ENCODE measurements around the gene OTP.
"Not testable (repeated sequence)": the region's sequence is repeated elsewhere in the genome, so short reads cannot be mapped to it uniquely, and the experiment has no call there.

Gene OTP

DNA sequence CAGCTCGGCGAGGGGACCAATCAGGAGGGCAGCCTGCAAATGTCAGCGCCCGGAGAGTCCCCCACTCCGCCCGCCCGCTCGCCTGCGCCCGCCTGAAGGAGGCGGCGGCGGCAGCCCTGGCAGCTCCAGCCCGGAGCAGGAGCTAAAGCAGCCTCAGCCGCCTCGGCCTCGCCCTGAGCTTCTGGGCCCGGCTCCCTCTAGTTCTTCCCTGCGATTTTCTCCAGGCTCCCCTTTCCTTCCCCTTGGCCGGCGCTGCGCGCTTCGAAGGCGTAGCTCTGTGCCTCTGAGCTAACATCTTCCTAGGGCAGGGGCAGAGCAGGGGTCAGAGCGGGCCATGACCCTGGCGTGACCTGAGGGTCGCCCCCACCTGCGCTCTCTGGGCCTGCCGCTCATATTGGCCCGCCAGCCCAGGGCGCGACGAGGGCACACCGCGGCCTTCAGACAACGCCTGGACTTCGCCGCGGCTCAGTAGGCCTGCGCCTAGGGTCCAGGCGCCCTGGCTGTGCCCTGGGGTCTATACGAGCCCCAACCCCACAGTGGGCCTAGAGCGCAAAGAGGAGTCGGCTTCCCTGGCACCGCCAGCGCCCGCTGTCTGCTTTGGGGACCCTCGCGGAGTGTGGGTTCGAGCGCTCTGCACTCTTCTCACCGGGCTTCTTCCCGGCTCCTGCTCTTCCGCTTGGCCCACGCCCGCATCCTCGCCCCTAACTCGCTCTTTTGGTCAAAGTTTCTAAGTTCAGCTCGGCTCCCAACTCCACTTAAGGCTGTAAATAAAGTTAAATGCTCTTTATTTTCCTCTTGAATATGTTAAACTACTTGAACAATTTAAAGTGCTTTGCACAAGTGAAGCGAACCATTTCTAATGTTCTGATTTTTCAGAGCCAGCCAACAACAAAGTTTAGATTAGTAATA is 504 bp upstream of the OTP start:
- DNase-seq: no peak

DNA sequence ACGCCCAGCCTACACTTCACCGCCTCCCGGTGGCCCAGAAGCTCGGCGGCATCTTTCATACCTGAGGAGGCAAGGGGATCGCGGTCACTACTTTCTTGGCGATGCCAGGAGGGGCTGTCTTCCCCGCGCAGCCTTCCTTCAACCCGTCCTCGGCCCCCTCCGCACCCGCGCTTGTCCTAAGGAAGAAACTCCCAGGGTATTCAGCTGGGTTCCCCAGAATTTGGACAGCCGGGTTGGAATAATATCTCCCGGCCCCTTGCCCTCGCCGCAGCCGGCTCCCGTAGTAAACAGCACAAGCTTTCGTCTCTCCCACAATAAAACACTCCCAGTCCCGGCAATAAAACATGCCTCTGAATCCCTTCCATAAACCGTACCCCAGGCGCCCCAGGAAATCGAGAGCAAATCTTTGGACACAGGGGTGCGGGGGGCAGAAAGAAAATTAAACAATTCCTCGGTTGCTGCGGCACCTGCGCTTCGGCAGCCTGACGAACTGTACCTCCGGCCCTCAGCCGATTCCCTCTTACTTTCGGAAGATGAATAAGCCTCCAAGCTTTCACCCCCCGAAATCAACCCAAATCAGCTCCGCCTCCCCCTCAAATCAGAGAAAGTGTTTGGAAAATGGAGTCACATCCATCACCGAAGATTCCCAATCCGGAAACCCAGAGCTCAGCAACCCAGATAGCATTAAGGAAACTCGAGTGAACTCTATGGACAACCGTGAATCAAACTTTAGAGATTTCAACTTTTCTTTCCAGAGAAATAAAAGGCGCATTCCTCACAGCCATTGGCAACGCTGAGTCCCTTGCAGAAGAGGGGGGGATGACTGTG is 1.1 kb downstream of the OTP start:
- no peak for DNase-seq

DNA sequence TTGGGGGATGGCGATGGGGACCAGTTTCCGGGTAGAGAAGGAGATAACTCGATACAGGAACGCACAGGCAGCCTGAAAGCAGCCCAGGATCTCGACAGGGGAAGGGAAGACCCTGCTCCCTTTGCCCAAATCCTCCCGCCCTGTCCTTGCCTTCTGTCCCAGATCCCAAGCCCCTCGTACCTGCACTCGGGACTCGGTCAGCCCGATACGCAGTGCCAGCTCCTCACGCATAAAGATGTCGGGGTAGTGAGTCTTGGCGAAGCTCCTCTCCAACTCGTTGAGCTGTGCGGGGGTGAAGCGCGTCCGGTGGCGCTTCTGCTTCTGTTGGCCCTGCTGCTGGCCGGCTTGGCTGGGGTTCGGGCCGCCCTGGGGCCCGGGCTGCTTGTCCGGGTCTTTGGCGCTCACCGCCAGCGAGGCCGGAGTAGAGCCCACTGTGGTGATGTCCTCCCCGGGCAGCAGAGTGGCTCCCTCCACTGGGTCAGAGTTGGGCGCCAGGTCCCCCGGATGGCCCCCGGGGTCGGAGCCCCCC is 1.8 kb downstream of the OTP start:
- no peak for DNase-seq

DNA sequence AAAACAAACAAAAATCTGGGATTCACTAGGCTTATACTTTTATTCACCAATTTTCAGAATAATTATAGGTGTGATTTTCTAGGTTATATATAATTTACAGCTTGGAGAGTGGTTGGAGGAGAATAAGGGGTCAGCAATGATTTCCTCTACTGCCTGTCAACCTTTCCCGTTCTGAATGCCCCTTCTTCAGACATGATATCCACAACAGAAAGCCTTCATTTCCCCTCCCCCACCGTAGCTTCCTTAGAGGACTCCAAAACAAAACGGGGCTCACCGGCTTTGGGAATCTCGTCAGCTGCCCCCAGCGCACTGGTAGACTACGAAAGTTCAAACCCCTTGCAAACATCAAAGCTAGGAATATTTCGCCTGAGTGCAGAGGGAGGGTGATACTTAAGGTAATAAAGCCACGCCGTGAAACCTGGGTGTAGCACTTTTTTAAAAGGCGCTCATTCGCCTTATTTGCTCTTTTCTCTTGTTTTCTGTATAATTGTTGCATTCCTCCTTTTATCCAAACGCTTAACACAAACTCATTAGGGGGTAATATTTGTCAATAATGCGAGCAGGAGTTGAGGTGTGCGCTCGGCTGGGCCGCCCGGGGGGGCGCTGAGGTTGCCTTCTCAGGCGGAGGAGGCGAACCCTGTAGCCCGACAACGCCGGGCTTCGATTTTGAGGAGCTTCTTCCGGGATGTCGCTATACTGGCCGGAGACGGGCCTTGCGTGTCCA is 2.4 kb downstream of the OTP start:
- no peak for DNase-seq

DNA sequence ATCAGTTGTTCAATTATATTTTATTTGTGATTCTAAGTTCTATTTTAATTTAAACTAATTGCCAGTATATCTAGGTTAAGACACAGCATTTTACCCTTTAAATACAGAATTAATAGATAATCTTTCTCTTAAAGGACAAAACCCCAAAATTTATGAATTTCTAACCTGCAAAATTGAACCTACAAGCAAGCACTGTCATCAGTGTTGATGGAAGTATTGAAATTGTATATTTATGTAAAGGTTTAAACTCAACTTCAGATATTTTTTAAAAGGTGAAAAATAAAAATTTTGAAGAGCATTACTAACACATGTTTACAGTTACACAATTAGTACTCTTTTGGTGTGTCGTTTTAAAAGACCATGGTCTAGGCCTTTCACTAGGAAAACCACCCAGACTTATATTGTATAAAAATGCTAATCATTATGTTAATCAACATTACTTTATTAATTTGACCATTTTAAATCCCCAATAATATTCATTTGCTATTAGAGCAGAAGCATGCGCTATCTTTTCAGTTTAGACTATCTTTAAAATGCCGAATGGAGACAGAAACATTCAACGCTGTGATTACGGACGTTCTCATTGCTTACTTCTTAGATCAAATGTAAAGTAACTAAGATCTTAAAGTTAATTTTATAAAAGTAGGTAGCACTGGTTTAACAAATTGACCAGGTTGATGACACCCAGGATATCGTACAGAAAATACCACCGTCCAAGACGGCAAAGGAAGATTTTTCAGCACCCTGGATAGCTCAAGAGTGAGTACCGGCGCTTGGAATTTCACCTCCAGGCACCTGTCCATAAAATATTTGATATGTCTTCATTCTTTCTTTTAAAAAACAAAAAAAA is 3.2 kb downstream of the OTP start:
- DNase-seq: no peak

DNA sequence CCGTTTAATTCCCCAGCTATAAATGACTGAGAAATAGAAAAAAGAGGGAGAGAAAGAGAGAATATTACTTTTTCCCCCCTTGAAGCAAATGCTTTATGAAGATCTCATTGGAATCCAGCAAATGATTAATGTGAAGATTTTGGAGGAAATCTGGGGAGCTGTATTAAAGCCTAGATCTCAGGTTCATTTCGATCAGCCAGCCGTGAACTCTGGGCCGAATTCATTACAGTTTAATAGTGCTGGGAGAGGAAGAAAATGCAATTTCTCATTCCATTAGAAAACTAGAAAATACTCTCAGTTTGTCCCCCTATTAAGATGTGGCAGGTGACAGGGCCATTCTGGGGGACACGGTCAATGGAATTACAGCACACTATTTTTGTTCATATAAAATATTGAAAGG is 4.8 kb downstream of the OTP start:
- no peak for DNase-seq

DNA sequence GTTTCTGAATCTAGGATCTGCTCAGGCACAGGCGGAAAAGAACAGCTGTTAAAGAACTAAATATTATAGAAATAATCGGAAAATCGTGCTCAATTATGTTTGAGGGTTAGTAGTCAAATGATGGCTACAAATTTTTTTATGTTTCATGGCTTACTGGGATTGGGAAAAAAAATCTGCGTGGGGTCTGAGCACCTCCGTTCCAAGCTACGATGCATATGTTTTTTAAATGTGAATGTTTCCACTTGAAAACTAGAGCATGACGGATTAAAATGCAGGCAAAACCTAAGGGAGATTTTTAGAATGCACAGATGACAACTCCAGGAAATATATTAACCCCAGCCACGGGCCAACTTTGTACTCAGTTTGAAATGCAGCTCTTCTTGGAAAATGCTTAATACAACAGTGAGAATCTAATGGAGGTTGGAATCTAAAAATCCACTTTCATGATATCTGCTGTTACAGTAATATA is 5.3 kb downstream of the OTP start:
- DNase-seq: no peak

DNA sequence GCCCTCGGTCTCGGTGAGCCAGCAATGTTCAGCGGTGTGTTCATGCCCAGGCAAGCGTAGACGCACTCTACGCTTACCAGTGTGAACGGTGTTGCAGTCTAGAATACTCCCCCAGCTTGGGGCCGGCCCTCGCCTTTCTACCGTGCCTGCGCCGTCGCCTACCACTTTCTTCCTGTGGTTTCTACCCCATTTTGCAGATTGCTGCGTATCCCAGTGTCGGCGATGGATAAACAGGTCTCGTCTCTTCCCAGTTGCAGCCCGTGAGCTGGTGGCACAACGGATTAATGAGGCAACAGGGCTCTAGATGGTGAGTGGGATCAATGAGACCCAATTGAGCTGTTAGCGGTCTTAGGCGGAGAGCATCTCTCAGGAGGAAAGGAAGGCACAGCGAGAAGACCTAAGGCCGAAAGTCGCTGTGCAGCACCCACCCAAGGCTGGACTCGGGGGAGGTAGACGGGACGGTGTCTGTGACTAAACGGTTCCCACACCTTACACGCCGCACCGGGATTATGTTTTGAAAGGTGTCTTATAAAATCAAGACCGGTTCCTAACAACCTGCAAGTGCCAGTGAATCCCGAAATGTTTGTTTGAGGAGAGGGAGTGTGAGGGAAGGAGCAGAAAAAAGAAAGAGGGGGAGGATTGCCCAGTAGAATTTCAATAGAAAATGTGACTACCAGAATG is 5.8 kb downstream of the OTP start:
- DNase-seq: no peak

DNA sequence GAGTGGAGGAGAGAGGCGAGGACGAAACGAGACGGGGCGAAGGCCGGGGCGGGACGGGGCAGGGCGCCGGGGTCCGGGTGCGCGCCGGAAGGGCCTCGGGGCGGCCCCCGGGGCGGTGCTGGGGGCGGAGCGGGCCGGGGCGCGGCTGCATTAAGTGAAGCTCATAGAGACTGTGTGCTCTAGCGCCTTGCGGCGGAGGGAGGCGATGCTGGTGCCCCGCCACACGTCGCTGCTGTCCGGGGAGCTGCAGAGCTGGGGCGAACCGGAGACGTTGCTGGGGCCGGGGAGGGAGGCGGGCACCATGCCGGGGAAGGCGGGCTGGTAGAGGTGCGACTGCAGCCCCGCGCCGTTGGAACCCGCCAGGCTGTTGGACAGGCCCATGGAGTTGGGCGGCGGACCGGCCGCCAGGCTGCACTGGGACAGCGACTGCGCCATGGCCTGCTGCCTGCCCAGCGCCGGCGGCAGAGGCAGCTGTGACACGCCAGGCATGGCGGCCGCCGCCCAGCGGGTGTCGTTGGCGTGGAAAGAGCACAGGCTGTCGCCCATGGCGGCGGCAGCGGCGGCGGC is 8.3 kb downstream of the OTP start:
- DNase-seq: peak; percentile 52

DNA sequence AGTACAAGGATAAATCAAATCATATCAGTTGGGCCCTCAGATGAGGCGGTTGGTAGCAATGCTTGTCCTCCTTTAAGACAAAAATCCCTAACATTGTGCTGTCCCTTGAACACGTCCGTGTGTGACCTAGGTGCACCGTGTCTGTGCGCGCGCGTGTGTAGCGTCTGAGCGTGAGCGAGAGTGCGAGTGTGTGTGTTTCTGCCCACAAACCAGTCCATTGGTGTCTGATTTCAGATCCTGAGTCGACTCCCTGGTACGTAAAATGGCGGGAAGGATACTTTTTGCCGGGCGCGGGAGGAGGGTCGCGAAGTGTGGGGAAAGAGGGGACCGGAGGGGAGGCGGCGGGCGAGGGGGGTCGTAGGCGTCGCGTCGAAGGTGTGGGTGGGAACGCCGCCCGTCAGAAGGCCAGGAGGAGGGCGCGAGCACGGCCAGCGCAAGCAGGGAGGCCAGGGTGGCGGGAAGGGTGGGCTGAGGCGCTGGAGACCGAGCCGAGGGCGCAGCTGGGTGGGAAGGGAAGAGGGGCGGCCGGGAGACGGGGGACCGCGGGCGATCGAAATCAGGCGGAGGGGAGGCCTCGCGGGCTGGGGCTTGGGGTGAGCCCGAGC is 8.9 kb downstream of the OTP start:
- DNase-seq: no peak

DNA sequence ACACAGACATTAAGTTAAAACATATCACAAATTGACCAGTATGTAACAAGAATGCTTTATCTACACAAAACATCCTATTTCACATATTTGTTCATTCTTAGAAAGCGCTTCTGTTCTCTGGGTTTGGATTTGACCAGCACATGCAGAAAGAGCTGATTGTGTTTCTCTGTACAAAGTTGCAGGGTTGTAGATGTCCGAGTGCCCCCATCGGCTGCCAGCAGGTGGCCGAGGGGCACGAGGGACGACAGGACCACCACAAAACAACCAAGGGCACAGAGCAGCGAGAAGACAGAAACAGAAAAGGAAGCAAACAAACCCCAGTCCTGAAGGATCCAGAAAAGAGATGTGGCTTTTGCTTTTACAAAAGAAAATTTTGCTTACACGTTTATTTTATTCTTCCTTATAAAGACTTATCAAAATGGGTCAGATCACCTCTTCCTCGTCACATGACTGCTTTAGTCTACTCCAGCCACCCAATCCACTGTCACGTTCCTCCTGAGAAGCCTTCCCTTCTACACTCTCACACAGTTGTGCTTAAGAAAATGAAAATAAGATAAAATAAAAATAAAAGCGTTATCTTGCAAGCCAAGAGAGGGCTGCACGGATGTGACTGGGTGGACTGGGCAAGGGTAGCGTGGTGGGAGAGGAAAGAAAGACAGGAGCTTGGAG is 9.5 kb downstream of the OTP start:
- DNase-seq: no peak

DNA sequence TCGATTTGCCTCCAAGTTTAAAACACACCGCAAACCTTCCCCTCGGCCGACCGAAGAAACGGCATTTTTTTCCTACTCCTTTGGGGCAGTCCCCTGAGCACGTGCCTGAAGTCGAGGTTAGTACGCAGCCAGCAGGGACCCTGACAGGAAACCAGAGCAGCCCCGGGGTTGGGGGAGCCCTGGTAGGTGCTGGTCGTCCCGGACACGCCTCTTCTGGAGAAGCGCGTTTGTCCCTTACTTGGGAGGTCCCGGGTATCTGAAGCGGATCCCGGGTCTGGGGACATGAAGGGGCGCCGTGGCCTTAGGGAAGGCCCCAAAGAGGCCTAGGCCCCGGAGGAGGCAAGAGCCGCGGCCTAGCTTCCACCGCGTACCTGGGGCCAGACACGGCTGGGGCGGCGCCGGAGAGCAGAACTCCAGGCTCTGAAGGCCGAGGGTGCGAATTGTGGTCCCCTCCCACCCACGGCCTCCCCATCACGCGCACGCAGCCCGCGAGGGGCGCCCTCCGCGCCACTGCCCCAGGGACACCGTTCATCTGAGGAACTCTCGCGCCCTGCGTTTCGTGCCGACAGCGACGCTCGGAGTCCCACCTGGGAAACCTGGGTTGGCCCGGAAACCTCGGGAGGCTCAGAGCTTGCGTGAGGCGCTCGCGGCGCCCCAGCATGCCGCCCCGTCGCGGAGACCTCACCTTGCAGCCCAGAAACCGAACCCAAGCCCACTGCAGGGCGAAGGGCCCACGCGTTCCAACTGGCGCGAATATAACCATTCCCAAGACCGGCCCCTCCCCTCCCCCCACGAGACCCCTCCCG is 10.4 kb downstream of the OTP start:
- DNase-seq: no peak

DNA sequence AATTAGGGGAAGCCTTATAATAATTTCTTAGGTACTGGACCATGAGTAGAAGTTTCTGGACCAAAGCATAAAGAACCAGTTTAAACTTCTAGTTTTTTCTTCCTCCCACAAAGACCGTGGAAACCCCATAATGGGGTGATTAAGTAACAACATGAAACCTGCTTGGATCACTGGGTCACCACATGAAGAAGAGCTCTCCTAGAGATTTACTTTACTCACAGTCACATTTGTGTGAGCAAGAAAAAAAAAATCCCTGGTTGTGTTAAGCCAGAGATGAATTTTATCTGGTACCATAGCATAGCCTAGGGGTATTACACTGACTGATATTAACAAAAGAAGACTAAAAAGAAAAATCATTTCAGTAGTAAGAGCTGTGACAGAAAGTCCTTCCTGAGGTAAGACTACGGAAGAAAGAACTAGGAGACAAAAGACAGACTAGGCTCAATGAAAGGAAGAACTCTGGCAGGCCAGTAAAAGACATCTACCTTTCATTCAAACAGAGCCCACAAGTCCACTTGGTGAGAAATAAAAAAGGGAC is 15.2 kb downstream of the OTP start:
- DNase-seq: no peak

DNA sequence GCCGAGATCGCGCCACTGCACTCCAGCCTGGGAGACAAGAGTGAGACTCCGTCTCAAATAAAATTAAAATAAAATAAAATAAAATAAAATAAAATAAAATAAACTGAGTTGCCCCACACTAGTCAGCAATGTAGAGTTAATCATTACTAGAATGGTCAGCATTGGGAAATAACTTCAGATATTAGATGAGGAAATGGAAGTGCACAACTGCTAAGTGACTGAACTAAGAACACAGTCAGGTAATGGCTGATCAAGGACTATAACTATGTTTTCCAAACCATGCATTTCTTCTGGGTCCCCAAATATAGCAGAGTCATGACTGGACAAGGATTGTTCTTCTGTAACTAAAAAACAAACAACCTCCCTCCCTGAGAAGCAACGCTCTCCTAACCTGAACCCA is 17.1 kb downstream of the OTP start:
- DNase-seq: no peak

DNA sequence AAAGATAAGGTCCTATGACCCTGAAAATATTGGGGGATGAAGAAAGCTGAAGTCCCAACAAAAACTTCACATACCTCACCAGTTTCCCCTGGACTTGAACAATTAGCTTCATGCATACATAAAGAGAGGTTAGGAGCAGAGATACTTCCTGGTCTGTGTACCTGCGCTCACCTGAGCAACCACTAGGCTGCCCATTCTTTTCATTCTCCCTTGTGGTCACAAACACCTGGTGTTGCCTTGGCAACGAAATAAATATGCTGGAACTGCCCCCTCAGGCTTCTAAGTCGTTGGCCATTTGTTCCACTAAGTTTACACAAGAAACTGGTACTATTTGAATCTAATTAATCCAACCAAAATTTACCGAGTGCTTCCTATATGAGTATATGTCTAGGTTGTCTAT is 18.1 kb downstream of the OTP start:
- DNase-seq: no peak

DNA sequence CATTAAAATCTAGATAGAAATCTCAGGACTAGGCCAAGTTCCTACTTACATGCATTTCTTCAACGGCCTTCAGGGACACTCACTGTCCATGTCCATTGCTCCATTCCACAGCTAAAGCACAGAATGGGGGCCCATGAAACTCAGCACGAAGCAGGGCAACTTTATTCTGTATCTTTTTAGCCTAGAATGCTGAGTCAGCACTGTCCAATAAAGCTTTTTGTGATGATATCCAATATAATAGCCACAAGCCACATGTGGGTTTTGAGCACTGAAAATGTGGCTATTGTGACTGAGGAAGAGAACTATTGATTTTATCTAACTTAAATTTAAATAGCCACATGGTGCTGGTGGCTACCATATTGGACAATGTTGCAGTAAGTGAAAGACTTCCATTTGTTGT is 21.6 kb downstream of the OTP start:
- no peak for DNase-seq

DNA sequence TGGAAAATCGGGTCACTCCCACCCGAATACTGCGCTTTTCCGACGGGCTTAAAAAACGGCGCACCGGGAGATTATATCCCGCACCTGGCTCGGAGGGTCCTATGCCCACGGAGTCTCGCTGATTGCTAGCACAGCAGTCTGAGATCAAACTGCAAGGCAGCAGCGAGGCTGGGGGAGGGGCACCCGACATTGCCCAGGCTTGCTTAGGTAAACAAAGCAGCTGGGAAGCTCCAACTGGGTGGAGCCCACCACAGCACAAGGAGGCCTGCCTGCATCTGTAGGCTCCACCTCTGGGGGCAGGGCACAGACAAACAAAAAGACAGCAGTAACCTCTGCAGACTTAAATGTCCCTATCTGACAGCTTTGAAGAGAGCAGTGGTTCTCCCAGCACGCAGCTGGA is 29.6 kb downstream of the OTP start:
- not testable (repeated sequence) for DNase-seq

DNA sequence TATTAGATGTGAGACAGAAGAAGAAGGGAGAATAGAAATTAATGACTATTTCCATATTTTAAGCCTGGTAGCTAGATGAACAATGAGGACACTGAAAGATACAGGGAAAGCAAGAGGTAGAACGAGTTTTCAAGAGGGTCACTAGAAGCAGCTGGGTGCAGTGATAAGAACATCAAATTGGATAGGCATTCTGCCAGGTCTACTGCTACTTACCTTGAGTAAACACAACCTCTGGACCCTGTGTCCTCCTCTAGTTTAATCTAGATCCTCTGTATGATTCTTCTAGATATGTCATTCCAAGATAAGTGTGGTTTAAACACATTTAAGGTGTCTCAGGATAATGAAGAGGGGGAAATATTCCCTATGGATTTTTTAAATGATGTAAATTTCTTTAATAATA is 31.2 kb downstream of the OTP start:
- no peak for DNase-seq

DNA sequence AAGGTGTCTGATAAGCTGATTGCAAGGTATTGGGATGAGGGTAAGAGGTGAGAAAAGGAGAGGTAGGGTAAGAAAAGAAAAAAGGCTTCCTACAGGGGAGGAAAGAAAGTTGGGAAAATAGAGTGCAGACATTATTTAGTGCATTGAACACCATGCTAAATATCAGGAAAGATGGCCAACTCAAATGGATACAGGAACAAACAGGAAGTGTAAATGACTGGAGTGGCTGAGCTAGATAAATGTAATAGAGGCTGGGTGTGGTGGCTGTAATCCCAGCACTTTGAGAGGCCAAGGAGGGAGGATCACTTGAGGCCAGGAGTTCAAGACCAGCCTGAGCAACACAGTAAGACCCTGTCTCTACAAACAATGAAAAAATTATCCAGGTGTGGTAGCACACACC is 32.2 kb downstream of the OTP start:
- no peak for DNase-seq
